HUES48 (cell line): ENCODE results near the gene MAP3K5.
"Not testable (repeated sequence)": the region's sequence is repeated elsewhere in the genome, so short reads cannot be mapped to it uniquely, and the experiment has no call there.

Source experiments
- H3K27ac ChIP-seq: one replicate; pipeline ENCODE4 v1.7.0; 2013; ENCODE audit warnings: low read depth, low read length, inconsistent platforms
- H3K27me3 ChIP-seq: 2 replicates; pipeline ENCODE4 v1.6.1; 2013; ENCODE audit warnings: mild to moderate bottlenecking, low read length; ENCODE audit not compliant: control insufficient read depth, insufficient read depth
- H3K36me3 ChIP-seq: 2 replicates; pipeline ENCODE4 v1.6.1; 2013; ENCODE audit warnings: low read length; ENCODE audit not compliant: control insufficient read depth, insufficient read depth
- H3K4me1 ChIP-seq: 2 replicates; pipeline ENCODE4 v1.6.1; 2013; ENCODE audit warnings: mild to moderate bottlenecking, low read length; ENCODE audit not compliant: control insufficient read depth, insufficient read depth
- H3K4me3 ChIP-seq: 2 replicates; pipeline ENCODE4 v1.5.1; 2013; ENCODE audit warnings: mild to moderate bottlenecking, low read depth, low read length
- H3K9ac ChIP-seq: 2 replicates; pipeline ENCODE4 v1.6.1; 2013; ENCODE audit warnings: mild to moderate bottlenecking, low read depth, low read length, moderate library complexity
- H3K9me3 ChIP-seq: 2 replicates; pipeline ENCODE4 v1.6.1; 2013; ENCODE audit warnings: low read length; ENCODE audit not compliant: control insufficient read depth, insufficient read depth

MAP3K5 gene

GRCh38 chr6:136717716-136717990 lies 74.6 kb downstream of the MAP3K5 start:
- Histone ChIP-seq H3K27ac (no peak overlapping the region), H3K4me3 (no peak overlapping the region), H3K9ac (no peak overlapping the region)

GRCh38 chr6:136716917-136717715 lies 75.2 kb downstream of the MAP3K5 start:
- H3K4me3 ChIP-seq, result no peak overlapping the region
- no peak overlapping the region for H3K27ac ChIP-seq
- H3K27me3 ChIP-seq, result no peaks in the 10 kb centered on the region
- no peaks in the 10 kb centered on the region for H3K9me3 ChIP-seq
- 0 out of 2 replicates have a peak, but pooled peaks cover 3% of the 10 kb centered on the region for H3K4me1 ChIP-seq
- H3K36me3 ChIP-seq, result no peaks in the 10 kb centered on the region
- no peak overlapping the region for H3K9ac ChIP-seq

More at GRCh38 chr6:136717716-136717990, 74.6 kb downstream of the MAP3K5 start:
- H3K4me1 ChIP-seq, result 0 out of 2 replicates have a peak, but pooled peaks cover 3% of the 10 kb centered on the region
- H3K9me3 ChIP-seq, result no peaks in the 10 kb centered on the region
- H3K36me3 ChIP-seq, result no peaks in the 10 kb centered on the region
- no peaks in the 10 kb centered on the region for H3K27me3 ChIP-seq

DNA sequence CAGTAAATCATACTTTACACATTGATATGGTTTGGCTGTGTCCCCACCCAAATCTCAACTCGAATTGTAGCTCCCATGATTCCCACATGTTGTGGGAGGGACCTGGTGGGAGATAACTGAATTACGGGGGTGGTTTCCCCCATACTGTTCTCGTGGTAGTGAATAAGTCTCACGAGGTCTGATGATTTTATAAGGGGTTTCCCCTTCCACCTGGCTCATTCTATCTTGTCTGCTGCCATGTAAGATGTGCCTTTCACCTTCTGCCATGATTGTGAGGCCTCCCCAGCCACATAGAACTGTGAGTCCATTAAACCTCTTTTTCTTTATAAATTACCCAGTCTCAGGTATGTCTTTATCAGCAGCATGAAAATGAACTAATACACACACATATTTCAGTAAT lies 79.6 kb downstream of the MAP3K5 start:
- H3K4me1 ChIP-seq, H3K4me3 ChIP-seq, H3K9me3 ChIP-seq, H3K36me3 ChIP-seq, H3K27me3 ChIP-seq, H3K27ac ChIP-seq, H3K9ac ChIP-seq: not testable (repeated sequence)

GRCh38 chr6:136711644-136712043 lies 80.6 kb downstream of the MAP3K5 start:
- no peaks in the 10 kb centered on the region for H3K27me3 ChIP-seq
- no peaks in the 10 kb centered on the region for H3K4me1 ChIP-seq

DNA sequence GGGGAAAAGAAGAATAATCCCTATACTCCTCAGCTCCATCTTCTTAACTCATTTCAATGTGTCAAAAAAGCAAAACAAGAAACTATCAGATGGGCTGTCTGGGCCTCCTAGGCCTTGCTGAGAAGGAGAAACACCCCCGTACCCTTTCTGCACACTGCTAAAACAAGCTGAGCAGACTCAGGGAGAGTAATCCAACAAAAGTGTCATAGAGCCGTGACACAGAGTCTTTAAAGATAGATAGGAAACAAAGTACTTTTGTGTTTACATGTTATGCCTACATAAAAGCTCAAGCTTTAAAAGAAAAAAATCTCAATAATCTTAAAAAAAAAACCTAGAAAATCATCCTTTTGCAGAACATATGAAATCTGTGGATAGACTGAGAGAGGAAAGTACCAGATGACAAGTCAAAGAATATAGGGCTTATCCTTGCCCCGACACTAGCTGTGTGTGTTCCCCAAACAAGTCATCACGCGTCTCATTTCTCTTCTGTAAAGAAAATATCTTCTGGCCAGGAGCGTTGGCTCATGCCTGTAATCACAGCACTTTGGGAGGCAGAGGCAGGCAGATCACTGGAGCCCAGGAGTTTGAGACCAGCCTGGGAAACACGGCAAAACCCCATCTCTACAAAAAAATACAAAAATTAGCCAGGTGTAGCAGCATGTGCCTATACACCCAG lies 81.3 kb downstream of the MAP3K5 start:
- Histone ChIP-seq H3K27ac (no peak overlapping the region), H3K4me1 (no peaks in the 10 kb centered on the region), H3K9ac (no peak overlapping the region), H3K36me3 (no peaks in the 10 kb centered on the region), H3K4me3 (no peak overlapping the region), H3K9me3 (no peaks in the 10 kb centered on the region), H3K27me3 (no peaks in the 10 kb centered on the region)

More at GRCh38 chr6:136711644-136712043, 80.6 kb downstream of the MAP3K5 start:
- H3K27ac ChIP-seq, result no peak overlapping the region
- H3K9me3 ChIP-seq, result no peaks in the 10 kb centered on the region
- no peaks in the 10 kb centered on the region for H3K36me3 ChIP-seq
- H3K4me3 ChIP-seq, result no peak overlapping the region
- H3K9ac ChIP-seq, result no peak overlapping the region

DNA sequence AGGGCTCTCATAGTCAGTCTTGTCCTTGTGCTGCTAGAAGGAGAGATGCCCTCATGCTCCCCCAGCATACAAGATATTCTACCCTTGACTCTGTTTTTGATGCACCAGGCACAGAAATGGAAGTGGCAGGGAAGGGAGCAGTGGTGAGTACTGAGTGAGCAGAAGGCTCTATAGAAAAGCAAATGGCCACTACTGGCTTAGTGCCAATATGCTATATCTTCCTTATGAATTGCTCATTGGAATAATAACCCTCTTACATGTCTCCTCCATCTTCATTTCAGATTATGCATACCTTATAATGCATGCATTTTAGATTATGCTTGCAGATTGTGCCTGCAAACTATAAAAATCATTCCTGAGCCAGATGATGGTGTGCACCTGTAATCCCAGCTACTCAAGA lies 82.8 kb downstream of the MAP3K5 start:
- H3K9ac ChIP-seq, result no peak overlapping the region
- no peak overlapping the region for H3K4me3 ChIP-seq
- no peaks in the 10 kb centered on the region for H3K36me3 ChIP-seq
- no peak overlapping the region for H3K27ac ChIP-seq
- H3K9me3 ChIP-seq, result no peaks in the 10 kb centered on the region
- H3K27me3 ChIP-seq, result no peaks in the 10 kb centered on the region
- no peaks in the 10 kb centered on the region for H3K4me1 ChIP-seq

DNA sequence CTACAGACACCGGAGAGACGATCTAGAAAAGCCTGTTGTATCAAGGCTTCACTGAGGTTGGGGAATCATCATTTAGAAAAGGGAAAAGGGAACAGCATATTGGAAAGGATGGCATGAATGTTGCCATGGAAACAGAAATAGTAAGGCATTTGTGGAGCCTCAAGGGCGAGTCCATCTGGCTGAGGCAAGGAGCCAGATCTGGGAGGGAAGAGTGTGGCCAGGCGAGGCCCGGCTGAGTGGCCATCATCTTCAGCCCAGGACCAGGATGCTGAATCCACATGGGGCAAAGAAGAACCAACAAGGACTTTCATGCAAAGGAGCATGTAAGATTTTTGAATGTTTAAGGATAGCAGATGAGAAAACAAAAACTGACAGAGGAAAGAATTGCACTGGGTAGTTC lies 85.8 kb downstream of the MAP3K5 start:
- no peak overlapping the region for H3K9ac ChIP-seq
- H3K9me3 ChIP-seq, result no peaks in the 10 kb centered on the region
- no peak overlapping the region for H3K27ac ChIP-seq
- H3K4me3 ChIP-seq, result no peak overlapping the region
- H3K4me1 ChIP-seq, result no peaks in the 10 kb centered on the region
- no peaks in the 10 kb centered on the region for H3K36me3 ChIP-seq
- no peaks in the 10 kb centered on the region for H3K27me3 ChIP-seq

- Histone ChIP-seq H3K4me3 (no peak overlapping the region), H3K36me3 (no peaks in the 10 kb centered on the region), H3K27me3 (no peaks in the 10 kb centered on the region), H3K9ac (no peak overlapping the region), H3K4me1 (no peaks in the 10 kb centered on the region), H3K27ac (no peak overlapping the region), H3K9me3 (no peaks in the 10 kb centered on the region)
Measured at GRCh38 chr6:136703331-136703865, 88.9 kb downstream of the MAP3K5 start.

DNA sequence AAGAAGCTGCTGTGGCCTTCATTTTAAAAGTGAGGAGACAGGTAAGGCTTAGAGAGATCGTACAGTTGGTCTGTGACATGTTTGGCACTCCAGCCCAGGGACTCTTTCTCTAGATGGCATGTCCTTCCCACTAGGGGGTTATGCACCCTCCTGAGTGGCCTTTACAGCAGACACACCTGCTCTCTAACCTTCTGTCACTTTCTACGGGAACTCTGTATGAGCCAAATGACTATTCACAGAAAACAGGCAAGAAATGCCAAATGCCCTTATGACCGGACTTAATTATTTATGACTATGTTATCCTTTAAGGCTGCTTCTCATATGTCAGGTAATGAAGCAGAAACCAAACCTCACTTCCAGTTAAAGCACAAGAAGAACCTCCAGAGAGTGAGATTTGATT lies 91.2 kb downstream of the MAP3K5 start:
- no peak overlapping the region for H3K27ac ChIP-seq
- no peaks in the 10 kb centered on the region for H3K4me1 ChIP-seq
- H3K36me3 ChIP-seq, result no peaks in the 10 kb centered on the region
- H3K9me3 ChIP-seq, result no peaks in the 10 kb centered on the region
- H3K9ac ChIP-seq, result no peak overlapping the region
- no peak overlapping the region for H3K4me3 ChIP-seq
- H3K27me3 ChIP-seq, result no peaks in the 10 kb centered on the region

DNA sequence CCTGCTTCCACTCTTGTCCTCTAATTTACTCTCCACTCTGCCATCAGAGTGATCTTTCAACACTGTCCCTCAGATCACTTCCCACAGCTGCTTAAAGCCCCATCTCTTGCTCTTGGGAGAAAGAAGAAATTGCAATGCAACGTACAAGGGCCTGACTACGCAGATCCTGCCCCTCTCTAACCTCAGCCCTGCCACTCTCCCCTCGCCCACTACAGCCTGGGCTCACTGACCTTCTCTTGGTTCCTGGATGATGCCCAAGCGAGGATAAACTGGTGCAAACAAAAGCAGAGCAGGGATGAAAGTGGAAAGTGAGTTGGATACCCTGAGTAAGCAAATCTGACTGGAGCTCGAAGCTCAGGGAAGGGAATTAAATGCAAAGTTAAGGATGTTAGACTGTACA lies 92.9 kb downstream of the MAP3K5 start:
- Histone ChIP-seq H3K9ac (no peak overlapping the region), H3K36me3 (no peaks in the 10 kb centered on the region), H3K27ac (no peak overlapping the region), H3K9me3 (no peaks in the 10 kb centered on the region), H3K4me3 (no peak overlapping the region), H3K27me3 (no peaks in the 10 kb centered on the region), H3K4me1 (no peaks in the 10 kb centered on the region)

DNA sequence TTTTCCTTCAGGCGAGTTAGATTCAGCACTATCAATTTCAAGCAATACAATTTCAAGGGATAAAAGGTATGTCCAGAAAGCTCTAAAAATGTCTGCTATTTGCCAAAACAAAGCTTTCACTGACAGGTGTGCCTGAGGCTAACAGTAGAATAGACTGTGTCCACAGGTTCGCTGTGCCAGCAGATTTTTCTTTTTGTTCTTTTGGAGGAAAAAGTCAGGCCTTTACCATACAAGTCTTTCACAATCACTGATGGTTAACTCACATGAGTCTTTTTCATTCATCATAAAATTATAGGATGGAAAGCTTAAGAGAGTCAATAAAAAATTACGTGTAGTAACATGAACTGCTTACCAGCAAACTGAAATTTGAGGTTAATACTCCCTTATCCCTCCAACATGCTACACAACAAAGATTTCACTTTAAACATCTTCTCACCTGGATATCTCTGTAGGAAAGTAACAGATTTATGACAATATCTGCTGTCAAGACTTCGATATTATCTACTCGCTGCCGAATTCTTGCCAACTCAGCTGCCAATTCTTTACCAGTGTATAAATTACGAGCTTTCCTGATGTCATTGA lies 95.4 kb downstream of the MAP3K5 start:
- H3K9ac ChIP-seq, result no peak overlapping the region
- no peaks in the 10 kb centered on the region for H3K36me3 ChIP-seq
- H3K27me3 ChIP-seq, result no peaks in the 10 kb centered on the region
- H3K9me3 ChIP-seq, result no peaks in the 10 kb centered on the region
- no peaks in the 10 kb centered on the region for H3K4me1 ChIP-seq
- no peak overlapping the region for H3K4me3 ChIP-seq
- no peak overlapping the region for H3K27ac ChIP-seq
